Measurements from ENCODE around the gene ELL. TPM values are rescaled to one million over a fixed set of nuclear protein-coding genes. Genes with fewer than 3 reads are reported as not detected.

ELL gene
- polyA plus RNA-seq, 1 experiment, result 2.7 TPM

DNA sequence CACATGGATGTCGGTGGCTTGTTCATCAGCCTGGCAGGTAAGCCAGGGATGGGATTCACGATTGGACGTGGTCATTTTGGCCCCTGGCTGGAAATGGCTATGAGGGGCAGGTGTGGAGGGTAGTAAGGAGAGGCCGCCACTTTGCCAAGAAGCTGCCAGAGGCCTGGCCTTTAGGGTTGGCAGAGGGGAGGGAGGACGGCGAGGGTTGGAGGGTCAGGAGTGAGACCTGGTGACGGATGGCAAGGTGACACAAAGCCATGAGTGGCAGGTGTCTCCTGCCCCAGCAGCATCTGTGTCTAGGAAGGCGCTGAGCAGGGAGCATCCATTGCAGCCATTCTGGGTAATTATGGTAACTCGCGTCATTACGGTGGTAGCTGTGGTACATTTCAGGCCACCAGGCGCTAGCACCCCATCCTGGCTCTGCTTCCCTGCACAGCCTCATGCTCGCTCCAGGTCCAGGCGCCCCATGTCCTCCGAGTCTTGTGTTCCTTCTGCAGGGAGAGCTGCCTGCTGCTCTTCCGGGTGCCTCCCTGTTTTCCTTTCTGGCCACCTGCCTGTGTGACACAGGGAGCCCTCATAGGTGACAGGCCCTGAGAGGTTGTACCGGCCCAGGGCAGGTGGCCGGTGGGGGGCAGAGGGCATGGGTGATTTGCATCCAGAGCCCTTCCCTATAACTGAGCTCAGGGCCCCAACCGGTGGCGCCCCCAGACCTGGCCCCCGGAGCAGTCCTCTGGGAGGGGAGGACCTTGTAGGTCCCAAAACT is 98.4 kb downstream of the ELL start:
- Histone ChIP-seq H3K4me3 (ENCODE audit: low read depth, low read length) (no peak overlapping the region), H3K27me3 (ENCODE audit: control insufficient read depth, insufficient read depth, low read length) (no peaks in the 10 kb centered on the region), H3K27ac (ENCODE audit: low read depth, low read length) (no peak overlapping the region), H3K9me3 (ENCODE audit: control insufficient read depth, insufficient read depth, low read length) (no peaks in the 10 kb centered on the region; the same call in 1 of the 2 replicates)
- TF ChIP-seq, protein P1, sequence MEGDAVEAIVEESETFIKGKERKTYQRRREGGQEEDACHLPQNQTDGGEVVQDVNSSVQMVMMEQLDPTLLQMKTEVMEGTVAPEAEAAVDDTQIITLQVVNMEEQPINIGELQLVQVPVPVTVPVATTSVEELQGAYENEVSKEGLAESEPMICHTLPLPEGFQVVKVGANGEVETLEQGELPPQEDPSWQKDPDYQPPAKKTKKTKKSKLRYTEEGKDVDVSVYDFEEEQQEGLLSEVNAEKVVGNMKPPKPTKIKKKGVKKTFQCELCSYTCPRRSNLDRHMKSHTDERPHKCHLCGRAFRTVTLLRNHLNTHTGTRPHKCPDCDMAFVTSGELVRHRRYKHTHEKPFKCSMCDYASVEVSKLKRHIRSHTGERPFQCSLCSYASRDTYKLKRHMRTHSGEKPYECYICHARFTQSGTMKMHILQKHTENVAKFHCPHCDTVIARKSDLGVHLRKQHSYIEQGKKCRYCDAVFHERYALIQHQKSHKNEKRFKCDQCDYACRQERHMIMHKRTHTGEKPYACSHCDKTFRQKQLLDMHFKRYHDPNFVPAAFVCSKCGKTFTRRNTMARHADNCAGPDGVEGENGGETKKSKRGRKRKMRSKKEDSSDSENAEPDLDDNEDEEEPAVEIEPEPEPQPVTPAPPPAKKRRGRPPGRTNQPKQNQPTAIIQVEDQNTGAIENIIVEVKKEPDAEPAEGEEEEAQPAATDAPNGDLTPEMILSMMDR (IDR thresholded peaks at IDR 0.05; ENCODE audit: low read depth, low read length), result no peak
- DNase-seq (ENCODE audit: low read depth, low spot score), result no peak
- ChIA-PET POLR2A (no interaction called here), CTCF (no interaction called here)

- Histone ChIP-seq H3K4me3 (ENCODE audit: low read depth, low read length) (no peak overlapping the region), H3K27ac (ENCODE audit: low read depth, low read length) (no peak overlapping the region), H3K9me3 (ENCODE audit: control insufficient read depth, insufficient read depth, low read length) (no peaks in the 10 kb centered on the region; the same call in 1 of the 2 replicates), H3K27me3 (ENCODE audit: control insufficient read depth, insufficient read depth, low read length) (no peaks in the 10 kb centered on the region)
- ChIA-PET POLR2A (no interaction called here), CTCF (no interaction called here)
- no peak for DNase-seq (ENCODE audit: low read depth, low spot score)
- TF ChIP-seq, protein P1 (IDR thresholded peaks at IDR 0.05; ENCODE audit: low read depth, low read length), result no peak
These were observed 99.2 kb downstream of the ELL start for GRCh38 chr19:18422530-18423191.

DNA sequence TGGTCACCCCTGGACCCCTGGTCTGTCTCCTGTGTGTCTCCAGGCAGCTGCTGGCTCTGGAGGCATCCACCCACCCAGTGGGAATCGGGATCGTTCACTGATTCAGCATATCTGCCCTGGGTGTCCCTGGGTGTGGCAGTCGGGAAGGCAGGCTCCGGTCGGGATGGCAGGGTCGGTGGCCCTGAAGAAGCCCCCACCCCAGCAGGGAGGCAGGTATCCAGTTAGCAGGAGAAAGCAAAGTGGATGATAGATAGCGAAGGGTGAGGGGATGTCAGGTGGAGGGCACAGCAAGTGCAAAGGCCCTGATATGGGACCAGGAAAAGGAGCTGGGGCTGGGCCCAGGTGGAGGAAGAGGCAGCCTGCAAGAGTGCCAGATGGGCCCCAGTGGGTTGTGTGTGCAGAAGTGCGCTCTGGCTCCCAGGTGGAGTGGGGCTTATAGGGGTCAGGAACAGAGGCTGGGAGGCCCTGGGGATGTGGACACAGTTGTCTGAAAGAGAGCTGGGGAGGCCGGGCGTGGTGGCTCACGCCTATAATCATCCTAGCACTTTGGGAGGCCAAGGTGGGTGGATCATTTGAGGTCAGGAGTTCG is 100.4 kb downstream of the ELL start:
- DNase-seq (ENCODE audit: low read depth, low spot score), result no peak
- Histone ChIP-seq H3K27me3 (ENCODE audit: control insufficient read depth, insufficient read depth, low read length) (no peaks in the 10 kb centered on the region), H3K4me3 (ENCODE audit: low read depth, low read length) (peak overlapping the region; percentile 71), H3K9me3 (ENCODE audit: control insufficient read depth, insufficient read depth, low read length) (no peaks in the 10 kb centered on the region; the same call in 1 of the 2 replicates), H3K27ac (ENCODE audit: low read depth, low read length) (no peak overlapping the region)
- CTCF ChIA-PET, result interaction anchor here (1.5 kb wide), 1 partner anchor 142 kb away, joined by 3 read pairs; no protein-coding TSS in a partner anchor
- TF ChIP-seq, protein P1 (IDR thresholded peaks at IDR 0.05; ENCODE audit: low read depth, low read length), result no peak
- POLR2A ChIA-PET, result interaction anchor here (0.7 kb wide), 1 partner anchor 83 kb away, joined by 3 read pairs; no protein-coding TSS in a partner anchor

DNA sequence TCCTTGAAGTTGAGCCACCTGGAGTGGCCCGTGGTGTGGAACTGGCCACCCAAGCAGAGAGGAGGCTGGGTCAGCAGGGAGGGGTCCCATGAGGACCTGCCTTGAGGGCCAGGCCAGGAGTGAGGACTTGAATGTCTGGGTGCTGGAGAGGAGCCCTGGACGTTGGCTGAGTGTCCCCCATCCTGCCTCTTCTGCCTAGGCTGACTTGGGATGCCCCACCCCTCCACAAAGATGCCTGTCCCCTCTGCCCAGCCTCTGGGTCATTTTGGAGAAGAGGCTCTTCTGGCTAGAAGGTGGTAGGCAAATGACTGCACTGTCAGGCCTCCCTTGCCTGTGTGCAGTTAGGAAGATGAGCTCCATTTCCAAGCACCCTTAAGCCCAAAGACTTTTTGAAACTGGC is 100.9 kb downstream of the ELL start:
- Histone ChIP-seq H3K27ac (ENCODE audit: low read depth, low read length) (no peak overlapping the region), H3K9me3 (ENCODE audit: control insufficient read depth, insufficient read depth, low read length) (no peaks in the 10 kb centered on the region; the same call in 1 of the 2 replicates), H3K4me3 (ENCODE audit: low read depth, low read length) (peak overlapping the region; percentile 71), H3K27me3 (ENCODE audit: control insufficient read depth, insufficient read depth, low read length) (no peaks in the 10 kb centered on the region)
- ChIA-PET CTCF (interaction anchor here (1.5 to 1.7 kb wide), 2 partner anchors 19 to 141 kb away, joined by 3 to 5 read pairs; no protein-coding TSS in a partner anchor), POLR2A (interaction anchor here (0.7 kb wide), 1 partner anchor 82 kb away, joined by 3 read pairs; no protein-coding TSS in a partner anchor)
- DNase-seq (ENCODE audit: low read depth, low spot score), result no peak
- TF ChIP-seq, protein P1 (IDR thresholded peaks at IDR 0.05; ENCODE audit: low read depth, low read length), result no peak
